ENCODE measurements around the gene BMP2.

DNA sequence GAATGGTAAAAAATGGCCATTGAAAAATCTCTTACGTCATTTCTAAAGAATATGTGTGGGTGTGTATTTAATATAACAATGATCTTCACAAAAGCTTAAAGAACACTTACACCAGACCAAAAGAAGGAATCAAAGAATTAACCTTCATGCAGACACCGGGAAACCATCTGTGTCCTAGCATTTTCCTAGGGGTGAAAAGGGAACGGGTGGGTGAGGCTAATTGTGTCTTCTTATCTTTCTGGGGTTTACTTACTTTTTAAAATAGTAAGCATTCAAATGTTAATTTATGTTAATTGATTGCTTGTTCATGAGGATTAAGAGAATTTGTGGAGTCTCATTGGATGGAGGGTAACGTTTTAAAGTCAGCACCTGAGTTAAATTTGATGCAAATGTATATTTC is 47.5 kb downstream of the BMP2 start:
- TF ChIP-seq, protein P1, sequence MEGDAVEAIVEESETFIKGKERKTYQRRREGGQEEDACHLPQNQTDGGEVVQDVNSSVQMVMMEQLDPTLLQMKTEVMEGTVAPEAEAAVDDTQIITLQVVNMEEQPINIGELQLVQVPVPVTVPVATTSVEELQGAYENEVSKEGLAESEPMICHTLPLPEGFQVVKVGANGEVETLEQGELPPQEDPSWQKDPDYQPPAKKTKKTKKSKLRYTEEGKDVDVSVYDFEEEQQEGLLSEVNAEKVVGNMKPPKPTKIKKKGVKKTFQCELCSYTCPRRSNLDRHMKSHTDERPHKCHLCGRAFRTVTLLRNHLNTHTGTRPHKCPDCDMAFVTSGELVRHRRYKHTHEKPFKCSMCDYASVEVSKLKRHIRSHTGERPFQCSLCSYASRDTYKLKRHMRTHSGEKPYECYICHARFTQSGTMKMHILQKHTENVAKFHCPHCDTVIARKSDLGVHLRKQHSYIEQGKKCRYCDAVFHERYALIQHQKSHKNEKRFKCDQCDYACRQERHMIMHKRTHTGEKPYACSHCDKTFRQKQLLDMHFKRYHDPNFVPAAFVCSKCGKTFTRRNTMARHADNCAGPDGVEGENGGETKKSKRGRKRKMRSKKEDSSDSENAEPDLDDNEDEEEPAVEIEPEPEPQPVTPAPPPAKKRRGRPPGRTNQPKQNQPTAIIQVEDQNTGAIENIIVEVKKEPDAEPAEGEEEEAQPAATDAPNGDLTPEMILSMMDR (conservative IDR thresholded peaks at IDR 0.05; ENCODE audit: low read depth, low read length), result no peak
- TF ChIP-seq EZH2 (IDR thresholded peaks at IDR 0.05; ENCODE audit: borderline replicate concordance, low read depth, low read length, poor library complexity, severe bottlenecking), result no peak
